HG03039 (cell line): Measurements from ENCODE around the gene ZMYND11.

ENCODE experiments used
- ATAC-seq: cut with Tn5 transposase; IDR thresholded peaks from one replicate; pipeline ENCODE4 v1.9.1; 2021; ENCODE audit warnings: mild to moderate bottlenecking, moderate library complexity; ENCODE audit not compliant: unreplicated experiment

Gene ZMYND11

DNA sequence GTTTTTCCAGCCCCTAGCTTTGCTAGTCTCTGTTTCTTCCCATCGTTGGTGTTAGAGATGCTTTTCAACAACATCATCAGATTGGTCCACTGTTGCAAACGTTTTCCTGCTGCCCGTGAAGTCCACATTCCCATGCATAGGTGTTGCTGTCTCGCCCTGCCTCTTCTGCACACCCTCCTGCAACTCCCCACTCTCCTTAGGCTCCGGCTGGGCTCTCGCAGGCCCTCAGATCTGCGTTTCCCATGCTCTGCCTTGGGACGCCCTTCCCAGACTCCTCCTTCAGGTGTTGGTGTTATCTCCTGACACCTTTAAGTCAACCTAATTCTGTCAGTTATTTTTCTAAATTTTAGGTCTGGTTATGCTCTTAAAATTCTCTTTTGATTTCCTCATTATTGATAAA, 55.0 kb downstream of the ZMYND11 start:
- no peak for ATAC-seq

DNA sequence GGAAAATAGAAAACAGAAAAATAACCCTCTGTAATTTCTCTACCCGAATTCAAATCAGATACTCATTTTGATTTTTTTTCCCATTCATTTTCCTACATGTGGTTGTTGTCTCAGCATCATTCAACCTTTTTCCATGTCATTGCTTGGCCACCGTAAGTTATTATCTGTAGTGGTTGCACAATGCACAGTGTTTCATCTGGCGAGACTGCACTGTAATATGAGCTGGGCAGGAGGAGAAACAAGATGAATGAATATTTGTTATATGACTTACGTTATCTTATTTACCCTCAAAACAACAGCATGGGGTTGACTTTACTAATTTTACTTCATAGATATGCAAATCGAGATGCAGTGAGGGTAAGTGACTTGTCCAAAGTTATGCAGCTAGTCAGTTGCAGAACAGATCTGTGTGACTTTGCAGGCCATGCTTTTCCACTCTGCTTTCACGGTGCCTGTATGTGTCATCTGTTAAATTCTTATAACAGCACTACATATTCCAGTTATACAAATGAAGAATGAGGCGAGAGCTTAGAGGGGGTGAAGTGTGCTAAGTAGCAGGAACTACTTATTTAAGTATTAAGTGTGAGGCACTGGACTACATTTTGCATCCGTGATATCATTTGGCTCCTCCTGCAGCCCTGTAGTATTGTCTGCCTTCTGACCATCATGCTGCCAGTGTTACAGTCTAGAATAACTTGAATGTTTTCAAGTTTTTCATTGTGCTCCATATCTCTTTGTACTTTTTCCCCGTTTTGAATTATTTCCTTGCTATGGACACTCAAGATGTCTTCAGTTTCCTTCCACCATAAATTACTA, 56.7 kb downstream of the ZMYND11 start:
- ATAC-seq = no peak

DNA sequence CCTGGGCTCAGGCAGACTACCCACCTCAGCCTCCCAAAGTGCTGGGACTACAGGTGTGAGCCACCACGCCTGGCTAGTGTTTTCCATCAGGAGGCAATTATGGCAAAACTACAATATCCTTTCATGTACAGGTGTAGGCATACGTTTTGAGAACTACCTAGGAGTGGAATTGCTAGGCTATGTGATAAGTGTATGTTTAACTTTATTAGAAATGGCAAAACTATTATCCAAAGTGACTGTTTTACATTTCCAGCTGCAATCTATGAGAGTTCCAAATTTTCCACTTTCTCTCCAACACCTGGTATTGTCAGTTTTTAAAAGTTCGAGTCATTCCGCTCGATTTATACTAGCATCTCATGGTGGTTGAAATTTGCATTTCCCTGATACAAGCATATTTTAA, 59.0 kb downstream of the ZMYND11 start:
- no peak for ATAC-seq

DNA sequence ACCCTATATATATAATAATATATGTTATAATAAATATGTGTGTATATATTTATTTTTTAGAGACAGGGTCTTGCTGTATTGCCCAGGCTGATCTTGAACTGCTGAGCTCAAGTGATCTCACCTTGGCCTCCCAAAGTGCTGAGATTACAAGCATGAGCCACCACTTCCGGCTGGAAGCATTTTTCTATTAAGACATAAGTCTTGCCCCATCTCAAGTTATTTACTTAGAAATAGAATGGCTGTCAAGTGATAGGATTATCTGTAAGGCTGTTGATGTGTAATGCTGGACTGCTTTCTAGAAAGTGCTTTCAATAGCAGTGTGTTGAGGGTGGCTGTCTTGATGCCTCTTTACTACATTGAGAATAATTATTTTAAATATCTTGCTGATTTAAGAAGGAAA, 65.2 kb downstream of the ZMYND11 start:
- no peak for ATAC-seq

DNA sequence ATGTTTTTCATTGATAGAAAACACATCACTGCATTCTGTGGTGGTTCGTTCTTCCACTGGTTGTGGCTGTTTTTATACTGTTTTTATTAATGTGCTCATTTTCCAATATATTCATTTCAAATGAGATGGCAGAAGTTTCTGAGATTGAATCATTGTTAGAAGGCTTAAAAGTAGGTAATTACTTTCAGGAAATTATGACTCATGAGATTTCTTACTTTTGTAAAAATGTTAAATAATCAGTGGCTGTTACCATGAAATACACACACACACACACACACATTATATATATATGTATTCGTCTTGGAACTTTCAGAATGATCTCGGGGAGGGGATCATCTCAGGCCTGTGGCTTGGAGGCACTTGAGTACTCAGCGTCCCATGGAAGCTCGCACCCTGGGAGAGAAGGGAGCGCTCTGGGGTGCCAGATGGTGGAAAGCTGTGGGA, 66.1 kb downstream of the ZMYND11 start:
- no peak for ATAC-seq

DNA sequence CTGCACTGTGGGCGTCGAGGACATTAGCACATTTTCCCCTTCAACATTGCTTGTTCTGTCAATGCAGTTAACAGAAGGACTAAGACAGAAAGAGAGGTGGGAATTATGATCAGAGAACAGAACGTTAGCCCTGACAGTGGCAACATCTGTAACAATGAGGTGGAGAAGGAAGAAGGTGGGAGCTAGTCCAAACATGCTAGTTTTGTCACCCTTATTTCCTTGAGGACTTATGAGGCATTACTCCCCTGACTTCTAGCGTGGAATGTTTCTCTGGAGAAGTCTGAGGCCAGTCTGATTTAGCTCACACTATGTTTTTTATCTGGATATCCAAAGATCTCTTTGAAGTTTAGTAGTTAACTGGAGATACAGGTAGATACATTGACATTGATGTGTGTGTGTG, 73.4 kb downstream of the ZMYND11 start:
- ATAC-seq = no peak

DNA sequence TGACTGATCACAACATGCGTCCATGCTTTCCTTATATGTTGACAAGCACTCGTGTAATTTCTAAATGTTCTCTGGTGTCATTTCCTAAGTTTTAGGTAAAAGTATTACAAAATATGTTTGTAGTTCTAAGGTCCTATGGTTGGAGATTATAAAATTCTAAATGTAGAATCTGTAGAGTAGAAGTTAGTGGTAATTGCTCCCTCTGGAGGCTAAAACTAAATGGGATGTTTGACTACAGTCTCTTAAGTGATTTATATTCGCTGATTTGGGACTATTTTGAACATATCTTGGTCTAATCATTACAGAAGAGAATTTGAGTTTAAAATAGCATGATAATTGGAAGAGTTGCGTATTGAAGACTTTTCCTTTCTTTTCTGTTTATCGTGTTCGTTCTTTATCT, 74.1 kb downstream of the ZMYND11 start:
- no peak for ATAC-seq

DNA sequence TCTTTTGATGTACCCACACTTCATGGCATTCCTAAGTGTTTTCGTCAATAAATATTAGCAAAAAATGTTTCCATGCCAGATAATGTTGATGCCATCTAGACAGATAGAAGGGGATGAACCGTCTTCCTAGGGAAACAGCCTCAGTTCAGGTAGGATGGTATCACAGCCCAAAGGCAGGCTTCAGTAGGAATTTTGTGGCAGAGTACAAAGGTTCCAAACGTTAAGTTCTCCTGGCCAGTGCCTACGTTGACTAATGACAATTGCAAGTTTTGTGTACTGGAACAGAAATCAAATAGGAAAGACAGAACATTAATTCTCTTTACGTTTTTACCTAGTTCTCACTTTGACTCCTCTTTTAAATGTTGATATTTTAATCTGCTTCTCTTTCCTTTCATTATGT, 75.0 kb downstream of the ZMYND11 start:
- no peak for ATAC-seq

DNA sequence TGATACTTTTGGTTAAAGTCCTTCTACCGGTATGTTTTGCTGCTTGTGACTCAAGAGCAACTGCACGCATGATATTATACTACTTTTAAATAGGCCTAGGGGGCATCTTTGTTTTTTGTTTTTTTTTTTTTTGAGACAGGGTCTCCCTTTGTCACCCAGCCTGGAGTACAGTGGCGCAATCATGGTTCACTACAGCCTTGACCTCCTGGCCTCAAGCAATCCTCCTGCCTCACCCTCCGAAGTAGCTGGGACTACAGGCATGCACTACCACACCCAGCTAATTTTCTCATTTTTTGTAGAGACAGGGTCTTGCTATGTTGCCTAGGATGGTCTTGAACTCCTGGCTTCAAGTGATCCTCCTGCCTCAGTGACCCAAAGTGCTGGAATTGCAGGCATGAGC, 80.2 kb downstream of the ZMYND11 start:
- ATAC-seq = no peak

DNA sequence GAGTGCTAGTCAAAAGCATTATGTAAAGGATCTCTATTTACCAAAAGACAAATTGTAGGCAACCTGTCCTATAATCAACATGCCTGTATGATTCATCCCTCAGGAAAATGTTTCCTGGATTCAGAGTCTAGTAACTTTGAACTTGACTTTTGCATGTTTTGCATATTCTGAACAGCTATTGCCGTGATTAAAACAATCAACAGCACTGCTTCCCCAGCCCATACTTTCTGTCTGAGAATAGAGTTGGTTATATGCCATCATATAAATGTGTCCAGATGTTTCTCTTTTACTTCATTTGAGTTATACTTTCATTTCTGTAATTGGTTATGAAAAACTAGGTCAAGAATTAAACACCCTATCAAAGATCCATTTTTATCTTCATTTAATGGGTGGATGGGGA, 83.5 kb downstream of the ZMYND11 start:
- no peak for ATAC-seq

DNA sequence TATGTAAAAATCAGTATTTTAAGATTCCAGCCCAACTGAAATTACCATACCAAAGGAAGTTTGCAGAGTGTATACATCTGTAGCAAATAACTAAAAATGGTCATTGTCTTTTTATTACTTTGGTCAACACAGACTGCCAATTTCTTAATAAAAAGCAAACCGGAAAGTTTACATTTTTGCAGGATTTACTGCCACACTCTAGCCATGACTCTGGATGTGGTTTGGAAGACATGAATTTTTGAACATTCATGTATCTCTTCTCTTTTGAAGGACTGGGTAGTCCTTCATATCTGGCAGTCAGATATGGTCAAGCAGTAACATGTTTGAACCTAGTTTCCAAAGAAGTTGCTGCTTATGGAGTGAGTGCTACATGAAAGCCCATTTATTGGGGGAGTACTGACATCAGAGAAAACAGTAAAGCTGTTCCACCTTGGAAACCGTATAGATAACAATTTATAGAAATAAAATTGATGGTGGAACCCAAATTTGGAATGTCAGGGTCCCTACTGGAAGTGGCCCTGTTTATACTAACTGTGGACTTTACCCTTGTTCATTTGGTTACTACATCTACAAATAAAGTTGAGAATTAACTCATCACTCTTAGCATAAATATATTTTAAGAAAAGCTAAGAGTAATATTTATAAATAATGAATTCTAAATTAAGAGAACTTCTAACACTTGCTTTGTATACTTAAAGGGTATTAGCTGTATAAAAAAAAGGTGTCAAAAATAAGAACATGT, 84.6 kb downstream of the ZMYND11 start:
- no peak for ATAC-seq

DNA sequence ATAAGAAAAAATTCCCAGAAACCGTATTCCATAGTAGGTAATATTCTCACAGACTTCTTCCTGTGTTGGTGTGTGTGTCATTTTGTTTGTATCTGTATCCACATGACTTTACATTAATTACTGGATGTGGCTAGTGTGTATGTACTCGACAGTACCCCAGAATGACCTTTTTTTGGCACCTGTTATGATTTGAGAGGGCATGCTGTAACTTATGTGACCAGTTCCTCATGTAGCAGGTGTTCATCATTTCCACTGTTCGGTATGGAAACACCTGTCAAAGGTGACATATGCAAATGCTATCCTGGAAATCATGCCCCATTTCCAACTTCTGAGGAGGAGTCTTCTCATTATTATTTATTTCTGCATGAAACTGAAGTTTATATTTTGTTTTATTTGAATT, 89.3 kb downstream of the ZMYND11 start:
- no peak for ATAC-seq

DNA sequence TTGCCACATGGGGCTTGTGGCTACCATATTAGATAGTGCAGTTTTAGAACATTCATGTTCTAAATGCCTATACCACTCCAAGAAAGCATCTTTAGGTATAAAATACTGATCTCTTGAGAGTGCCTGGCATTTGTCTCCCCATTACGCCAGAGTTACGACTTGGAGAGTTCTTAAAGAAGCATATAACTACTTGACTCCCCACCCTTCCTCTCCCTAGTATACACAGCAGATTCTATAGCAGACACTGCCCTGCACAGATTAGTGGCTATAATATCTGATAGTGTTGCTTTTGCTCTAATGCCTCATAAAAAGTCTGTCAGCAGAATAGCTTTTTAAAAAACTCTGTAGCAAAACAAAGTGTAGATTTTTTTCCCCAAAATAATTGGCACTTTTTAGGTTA, 90.8 kb downstream of the ZMYND11 start:
- ATAC-seq = no peak

DNA sequence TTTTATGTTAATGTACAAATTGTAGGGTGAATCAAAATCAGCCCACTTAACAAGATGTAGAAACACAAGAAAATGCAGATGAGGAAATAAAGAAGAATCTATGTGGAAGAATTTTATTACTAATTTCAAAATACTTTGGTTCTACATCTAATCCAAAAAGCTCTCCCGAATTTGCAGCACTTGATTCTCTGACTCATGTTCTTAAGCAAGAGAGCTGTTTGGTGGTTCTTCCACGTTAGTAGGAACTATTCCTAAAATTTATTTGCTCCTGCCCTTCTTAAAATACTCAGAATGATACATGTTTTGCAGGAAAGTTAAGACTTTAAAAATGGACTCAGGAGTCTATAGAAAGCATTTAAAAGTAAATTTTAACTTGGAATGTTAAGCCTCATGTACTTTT, 91.8 kb downstream of the ZMYND11 start:
- ATAC-seq = no peak

DNA sequence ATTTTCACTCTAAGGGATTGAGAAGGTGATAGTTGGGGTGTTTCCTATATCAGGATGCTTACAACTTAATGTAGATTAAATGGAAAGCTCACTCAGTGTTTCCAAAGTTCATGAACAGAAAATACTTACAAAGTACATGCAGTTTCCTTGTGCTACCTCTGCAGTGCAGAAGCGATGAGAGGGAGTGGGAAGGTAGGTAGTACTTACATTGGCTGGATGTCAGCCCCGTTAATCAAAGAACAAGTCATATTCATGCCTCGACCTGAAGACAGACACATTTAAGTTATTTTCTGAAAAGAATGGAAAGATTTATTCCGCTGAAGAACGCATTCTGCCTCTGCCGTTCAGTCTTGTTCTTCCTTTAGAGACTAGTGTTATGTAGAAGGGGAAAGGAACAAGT, 93.1 kb downstream of the ZMYND11 start:
- ATAC-seq = no peak

DNA sequence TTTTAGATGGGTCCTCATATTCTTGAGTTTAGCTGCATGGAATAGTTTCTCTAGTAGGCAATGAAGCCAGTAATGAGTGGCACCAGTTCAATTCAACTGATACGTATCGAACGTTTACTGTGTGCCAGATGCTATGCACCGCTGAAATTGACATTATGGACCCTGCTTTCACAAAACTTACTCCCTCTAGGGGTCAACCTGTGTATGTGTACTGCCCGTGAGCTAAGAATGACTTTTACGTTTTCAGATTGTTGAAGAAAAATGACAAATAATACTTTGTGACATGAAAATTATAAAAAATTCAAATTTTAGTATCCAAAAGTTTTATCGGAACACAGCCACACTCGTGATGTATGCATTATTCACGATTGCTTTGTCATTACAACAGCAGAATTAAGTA, 95.5 kb downstream of the ZMYND11 start:
- no peak for ATAC-seq

DNA sequence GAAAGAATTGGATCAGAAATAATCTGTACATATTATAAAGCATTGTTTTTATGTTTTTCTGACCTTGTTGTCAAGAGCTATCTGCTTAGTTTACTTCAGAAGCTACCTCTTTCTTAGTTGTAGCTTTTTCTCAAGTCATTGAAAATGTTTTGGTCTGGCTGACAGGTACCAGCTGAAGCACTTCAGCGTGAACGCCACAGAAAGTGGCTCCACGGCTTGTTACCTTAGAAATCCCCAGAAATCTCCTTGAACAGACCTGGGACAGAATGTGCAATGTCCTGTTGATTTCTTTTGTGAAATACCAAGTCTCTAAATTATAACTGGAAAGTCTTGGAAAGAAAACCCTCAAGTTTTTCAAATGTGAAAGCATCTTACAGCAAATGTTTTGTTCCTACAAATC, 96.8 kb downstream of the ZMYND11 start:
- ATAC-seq = no peak

DNA sequence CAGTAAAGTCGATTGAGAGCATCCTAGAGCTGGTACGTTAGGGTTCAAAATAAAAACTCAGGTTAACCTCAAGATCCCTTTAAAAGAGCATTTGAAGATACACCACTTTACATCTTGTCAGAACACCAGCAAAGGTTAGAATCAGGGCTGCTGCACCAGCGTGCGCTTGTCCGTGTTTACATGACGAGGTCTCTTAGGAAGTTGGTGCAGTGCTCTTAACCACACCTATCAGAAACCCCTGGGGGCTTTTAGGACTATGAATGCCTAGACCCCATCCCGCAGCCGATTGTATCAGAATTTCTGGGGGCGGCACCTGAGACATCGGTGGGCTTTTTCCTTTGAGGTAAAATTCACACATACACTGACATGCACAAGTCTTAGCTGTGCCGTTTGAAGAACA, 97.6 kb downstream of the ZMYND11 start:
- no peak for ATAC-seq

DNA sequence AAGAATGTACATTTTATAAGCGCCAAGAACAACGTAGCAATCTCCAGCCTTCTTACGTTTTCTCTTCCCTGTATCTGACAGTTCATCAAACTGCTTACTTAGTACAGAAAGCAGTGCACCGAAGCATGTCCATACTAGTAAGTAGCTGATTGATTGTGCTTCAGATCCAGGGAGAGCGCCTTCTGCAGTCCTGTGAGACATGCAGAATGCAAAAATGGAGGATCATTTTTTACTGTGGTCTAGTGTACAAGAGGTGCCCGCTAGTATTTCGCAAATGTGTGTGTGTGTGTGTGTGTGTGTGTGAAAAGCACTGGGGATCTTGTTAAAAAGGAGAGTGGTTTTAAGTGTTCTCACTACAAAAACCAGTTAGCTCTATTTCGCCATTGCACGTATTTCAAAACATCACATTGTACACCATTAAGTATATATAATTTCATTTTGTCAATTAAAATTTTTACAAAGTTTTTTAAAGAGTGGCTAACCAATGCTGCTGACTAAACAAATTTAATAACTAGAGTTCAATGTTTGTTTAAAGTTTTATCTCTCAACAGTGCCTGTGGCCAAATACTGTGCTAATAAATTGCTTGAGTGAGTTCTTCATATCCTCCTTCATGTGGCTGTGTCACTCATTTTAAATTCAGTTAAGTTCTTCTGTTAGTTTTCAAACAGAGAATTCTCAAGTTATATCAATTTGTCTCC, 99.6 kb downstream of the ZMYND11 start:
- no peak for ATAC-seq

DNA sequence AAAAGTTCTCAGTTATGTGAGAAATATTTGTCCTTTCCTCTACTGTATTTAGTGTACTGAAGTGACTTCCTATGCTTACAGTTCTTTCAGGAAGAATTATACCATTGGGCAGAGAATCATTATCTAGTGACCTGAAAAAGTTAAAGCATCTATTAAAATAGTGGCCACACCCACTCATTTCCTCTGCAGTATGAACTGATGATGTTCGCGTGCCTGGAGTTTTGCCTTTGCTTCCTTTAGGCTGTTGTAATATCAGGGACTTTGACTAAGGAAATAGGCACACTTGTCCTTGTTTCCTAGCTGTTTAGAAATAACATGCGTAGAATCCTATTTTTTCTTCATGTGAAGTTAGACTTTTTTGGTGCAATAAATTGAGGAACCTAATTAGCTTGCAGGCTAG, 100.7 kb downstream of the ZMYND11 start:
- no peak for ATAC-seq

DNA sequence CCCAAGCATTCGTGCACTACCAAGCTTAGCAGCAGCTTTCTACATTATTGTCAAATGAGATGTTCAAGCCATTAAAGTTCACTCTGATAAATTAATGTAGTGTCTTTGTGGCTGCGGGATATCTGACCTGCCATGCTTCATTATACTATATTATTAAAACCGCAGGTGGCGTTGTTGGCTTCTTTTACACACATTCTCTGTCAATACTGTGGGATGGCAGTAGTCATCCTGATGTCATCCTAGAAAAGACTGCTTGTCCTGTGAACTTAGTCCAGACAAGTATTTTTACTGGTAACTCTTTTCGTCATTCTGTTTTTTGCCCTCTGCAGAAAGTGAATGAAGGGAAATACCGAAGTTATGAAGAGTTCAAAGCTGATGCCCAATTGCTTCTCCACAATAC, 103.9 kb downstream of the ZMYND11 start:
- no peak for ATAC-seq

DNA sequence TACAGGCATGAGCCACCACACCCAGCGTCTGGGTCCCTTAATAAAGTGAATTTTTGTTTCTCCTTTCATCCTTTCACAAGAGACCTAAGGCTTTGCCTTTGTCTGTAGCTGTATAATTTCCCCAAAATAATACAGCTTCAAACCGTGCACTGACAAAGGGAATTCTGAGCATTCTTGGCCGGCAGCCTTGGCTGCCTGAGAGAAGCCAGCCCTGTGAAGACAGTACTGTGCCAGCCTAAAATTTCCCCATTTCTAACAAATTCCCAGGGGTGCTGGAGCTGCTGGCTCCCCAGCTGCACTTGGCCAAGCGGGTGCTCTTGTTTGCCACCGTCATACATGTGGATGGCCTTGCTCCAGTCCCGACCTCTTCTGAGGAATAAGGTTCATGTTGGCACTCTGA, 106.2 kb downstream of the ZMYND11 start:
- no peak for ATAC-seq
